Breast epithelium (tissue), 4 donors: ENCODE data around the gene IQSEC3. TPM values are rescaled to one million over a fixed set of nuclear protein-coding genes. Genes with fewer than 3 reads are reported as not detected.

Experiments
- DNase-seq, 2 donors: peaks; one replicate each; pipeline ENCODE4 v3.0.0-alpha.2; 2019; ENCODE audit warnings: low spot score in 2 of 2
- H3K27ac ChIP-seq, 2 donors: fragments of 200-600 bp; sonication (generic) in 1 of 2; one replicate each; pipeline ENCODE4 v1.5.1; 2016 to 2019; ENCODE audit warnings: mild to moderate bottlenecking in 1 of 2
- H3K27me3 ChIP-seq, 2 donors: fragments of 200-600 bp; sonication (generic) in 1 of 2; one replicate each; pipeline versions ENCODE4 v1.5.1 to v1.6.0; 2017 to 2019; ENCODE audit warnings: control low read depth in 1 of 2, mild to moderate bottlenecking in 1 of 2
- H3K36me3 ChIP-seq: fragments of 200-600 bp; one replicate; pipeline ENCODE4 v1.5.1; 2019
- H3K4me1 ChIP-seq, 2 donors: fragments of 200-600 bp; sonication (generic); one replicate each; pipeline ENCODE4 v1.5.1; 2016 to 2019; ENCODE audit warnings: control low read depth in 1 of 2
- H3K4me3 ChIP-seq, 3 donors: fragments of 200-600 bp; sonication (generic); 1 replicate in 2 of 3; 2 replicates in 1 of 3; pipeline ENCODE4 v1.5.1; 2016 to 2019; ENCODE audit warnings: mild to moderate bottlenecking in 3 of 3, moderate library complexity in 2 of 3
- H3K9me3 ChIP-seq, 2 donors: fragments of 200-600 bp; sonication (generic) in 1 of 2; one replicate each; pipeline ENCODE4 v1.5.1; 2016 to 2019; ENCODE audit warnings: control low read depth in 1 of 2
- POLR2A ChIP-seq: fragments of 450-650 bp; IDR thresholded peaks from one replicate; pipeline ENCODE4 v1.6.1; 2016; ENCODE audit warnings: antibody characterized with exemption, mild to moderate bottlenecking, moderate library complexity
- POLR2AphosphoS5 ChIP-seq, 3 donors: sonication (generic); formaldehyde crosslinking; IDR thresholded peaks; one replicate each; pipeline ENCODE4 v1.6.1; 2017; ENCODE audit warnings: antibody characterized with exemption in 3 of 3
- intact Hi-C: fragments of 100-400 bp; cut with DNase I; formaldehyde crosslinking; loops from one replicate; pipeline ENCODE4 v1.15.1; 2023; ENCODE audit warnings: low total_unique reads
- total RNA-seq, 3 donors: library from RNA; depleted of rRNA; stranded (reverse); fragments of >200 nt; gene quantifications; one replicate each; pipeline ENCODE4 v1.1.0, GENCODE V29; 2016
- TF ChIP-seq, protein P1 (sequence below), 3 donors: fragments of 450-650 bp; IDR thresholded peaks; one replicate each; pipeline ENCODE4 v1.5.1; 2016 to 2017; ENCODE audit warnings: antibody characterized with exemption in 3 of 3, mild to moderate bottlenecking in 3 of 3, moderate library complexity in 3 of 3

The IQSEC3 gene
- total RNA-seq, 3 donors from 2014 or later = 0.64 to 0.98 (median 0.73) TPM

DNA sequence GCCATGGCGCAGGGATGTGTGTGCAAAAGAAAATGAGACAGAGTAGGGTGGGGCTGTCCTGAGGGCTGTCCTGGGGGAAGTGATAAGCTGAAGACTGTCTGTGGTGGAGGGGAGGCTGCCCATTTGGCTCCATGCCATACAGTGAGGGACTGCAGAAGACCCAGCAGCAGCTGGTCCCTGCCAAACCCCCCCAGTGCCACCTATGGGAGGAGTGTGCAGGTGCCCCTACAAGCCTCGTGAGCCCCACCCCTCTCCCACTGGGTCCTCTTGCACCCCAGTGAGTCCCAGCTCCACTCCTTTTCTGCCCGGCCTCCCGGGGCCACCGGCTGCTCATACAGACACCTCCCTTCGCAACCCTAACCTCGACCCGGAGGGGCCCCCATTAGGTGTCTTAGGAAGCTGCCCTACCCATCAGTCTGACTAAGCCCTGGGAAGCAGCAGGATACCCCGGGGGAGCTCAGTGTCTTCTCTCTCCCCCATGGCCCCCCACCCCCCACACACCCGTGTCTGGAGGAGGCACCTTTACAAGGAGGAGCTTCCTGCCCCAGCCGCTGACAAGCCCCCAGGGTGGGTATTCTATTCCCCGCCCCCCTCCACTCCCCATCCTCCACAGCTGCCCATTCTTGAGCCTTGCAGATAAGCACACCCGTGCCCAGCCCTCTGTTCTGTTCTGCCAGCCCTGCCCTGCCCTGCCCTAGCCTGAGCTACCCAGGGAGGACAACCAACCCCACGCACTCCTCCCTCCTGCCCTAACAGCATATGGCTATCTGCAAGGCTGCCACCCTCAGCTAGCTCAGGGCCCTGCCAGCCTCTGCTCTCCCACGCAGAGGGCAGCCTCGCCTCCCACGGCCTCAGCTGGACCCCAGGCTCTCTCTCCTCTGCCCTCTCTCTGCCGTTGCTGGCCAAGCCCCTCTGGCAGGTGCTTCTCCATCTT, 105.4 kb downstream of the IQSEC3 start:
- Histone ChIP-seq H3K4me1 (no peaks in the 10 kb centered on the region), H3K27me3 (peaks cover 0 to 22% of the 10 kb centered on the region in 2 donors), H3K27ac (no peak overlapping the region), H3K4me3 (no peak overlapping the region), H3K36me3 (no peaks in the 10 kb centered on the region), H3K9me3 (no peaks in the 10 kb centered on the region)
- intact Hi-C loops = no loop called here
- no peak for DNase-seq
- TF ChIP-seq, protein P1, sequence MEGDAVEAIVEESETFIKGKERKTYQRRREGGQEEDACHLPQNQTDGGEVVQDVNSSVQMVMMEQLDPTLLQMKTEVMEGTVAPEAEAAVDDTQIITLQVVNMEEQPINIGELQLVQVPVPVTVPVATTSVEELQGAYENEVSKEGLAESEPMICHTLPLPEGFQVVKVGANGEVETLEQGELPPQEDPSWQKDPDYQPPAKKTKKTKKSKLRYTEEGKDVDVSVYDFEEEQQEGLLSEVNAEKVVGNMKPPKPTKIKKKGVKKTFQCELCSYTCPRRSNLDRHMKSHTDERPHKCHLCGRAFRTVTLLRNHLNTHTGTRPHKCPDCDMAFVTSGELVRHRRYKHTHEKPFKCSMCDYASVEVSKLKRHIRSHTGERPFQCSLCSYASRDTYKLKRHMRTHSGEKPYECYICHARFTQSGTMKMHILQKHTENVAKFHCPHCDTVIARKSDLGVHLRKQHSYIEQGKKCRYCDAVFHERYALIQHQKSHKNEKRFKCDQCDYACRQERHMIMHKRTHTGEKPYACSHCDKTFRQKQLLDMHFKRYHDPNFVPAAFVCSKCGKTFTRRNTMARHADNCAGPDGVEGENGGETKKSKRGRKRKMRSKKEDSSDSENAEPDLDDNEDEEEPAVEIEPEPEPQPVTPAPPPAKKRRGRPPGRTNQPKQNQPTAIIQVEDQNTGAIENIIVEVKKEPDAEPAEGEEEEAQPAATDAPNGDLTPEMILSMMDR (IDR thresholded peaks at IDR 0.05) = no peak
- no peak for TF ChIP-seq POLR2A
- TF ChIP-seq POLR2AphosphoS5 (IDR thresholded peaks at IDR 0.05) = no peak

DNA sequence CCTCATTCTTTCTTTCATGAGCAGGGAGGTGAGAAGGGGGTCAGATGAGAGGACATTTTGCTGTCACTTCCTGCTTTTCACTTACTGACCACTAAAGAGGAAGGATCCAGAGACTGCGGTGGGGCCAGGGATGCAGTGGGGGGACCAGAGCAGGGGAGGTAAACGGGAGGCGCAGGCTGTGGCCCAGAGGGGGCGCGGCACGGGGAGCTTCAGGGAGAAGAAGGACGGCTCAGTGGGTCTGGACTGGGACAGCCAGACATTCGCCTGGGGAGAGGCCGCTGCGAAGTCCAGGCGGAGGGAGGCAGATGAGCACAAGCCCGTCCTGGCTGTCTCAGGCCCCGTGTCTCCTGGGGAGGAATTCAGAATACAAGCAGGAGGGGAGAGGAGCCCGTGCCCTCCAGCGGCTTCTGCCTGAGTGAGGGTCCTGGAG, 106.2 kb downstream of the IQSEC3 start:
- Histone ChIP-seq H3K4me3 (no peak overlapping the region), H3K27ac (no peak overlapping the region), H3K9me3 (no peaks in the 10 kb centered on the region), H3K27me3 (peaks cover 0 to 22% of the 10 kb centered on the region in 2 donors), H3K4me1 (no peaks in the 10 kb centered on the region), H3K36me3 (no peaks in the 10 kb centered on the region)
- no peak for DNase-seq
- TF ChIP-seq POLR2A (no peak), POLR2AphosphoS5 (IDR thresholded peaks at IDR 0.05) (no peak)
- TF ChIP-seq, protein P1 (IDR thresholded peaks at IDR 0.05) = no peak
- intact Hi-C loops = no loop called here

DNA sequence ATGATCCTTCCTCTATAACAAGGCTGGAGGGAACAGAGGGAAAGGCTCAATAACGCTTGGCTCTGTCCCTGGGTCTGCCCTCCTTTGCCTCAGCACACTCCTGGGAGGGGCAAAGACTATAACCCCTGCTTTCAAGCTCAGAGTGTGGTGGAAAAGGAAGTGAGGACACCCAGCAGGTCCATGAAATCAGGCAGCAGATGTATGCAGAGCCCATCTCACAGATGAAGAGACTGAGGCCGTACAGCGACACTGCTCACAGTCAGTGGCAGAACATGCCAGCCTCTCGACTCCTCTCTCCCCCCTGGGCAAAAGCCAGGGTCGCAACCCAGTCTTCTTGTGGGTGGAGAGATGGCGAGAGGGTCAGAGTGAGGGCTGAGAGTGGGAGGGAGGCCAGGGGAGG, 107.6 kb downstream of the IQSEC3 start:
- intact Hi-C loops = no loop called here
- peaks cover 0 to 22% of the 10 kb centered on the region in 2 donors for H3K27me3 ChIP-seq

DNA sequence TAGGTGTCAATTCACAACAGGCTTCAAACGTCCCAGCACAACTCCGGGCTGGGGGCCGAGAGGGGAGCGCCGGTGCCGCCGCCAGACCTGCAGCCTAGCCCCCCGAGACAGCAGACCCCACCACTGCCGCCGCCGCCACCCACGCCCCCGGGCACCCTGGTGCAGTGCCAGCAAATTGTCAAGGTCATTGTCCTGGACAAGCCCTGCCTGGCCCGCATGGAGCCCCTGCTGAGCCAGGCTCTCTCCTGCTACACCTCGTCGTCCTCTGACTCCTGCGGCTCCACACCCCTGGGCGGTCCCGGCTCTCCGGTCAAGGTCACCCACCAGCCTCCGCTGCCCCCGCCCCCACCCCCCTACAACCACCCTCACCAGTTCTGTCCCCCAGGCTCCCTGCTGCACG, 108.0 kb downstream of the IQSEC3 start:
- H3K27me3 ChIP-seq = peaks cover 0 to 22% of the 10 kb centered on the region in 2 donors
- TF ChIP-seq, protein P1 (IDR thresholded peaks at IDR 0.05) = no peak
- TF ChIP-seq POLR2AphosphoS5 (IDR thresholded peaks at IDR 0.05) = no peak
- TF ChIP-seq POLR2A = no peak
- DNase-seq = no peak
- no peak overlapping the region for H3K27ac ChIP-seq
- no peaks in the 10 kb centered on the region for H3K4me1 ChIP-seq
- intact Hi-C loops = no loop called here
- H3K36me3 ChIP-seq = no peaks in the 10 kb centered on the region
- no peak overlapping the region for H3K4me3 ChIP-seq
- no peaks in the 10 kb centered on the region for H3K9me3 ChIP-seq

More for the DNA sequence above, 107.6 kb downstream of the IQSEC3 start:
- TF ChIP-seq POLR2AphosphoS5 (IDR thresholded peaks at IDR 0.05) = no peak
- TF ChIP-seq, protein P1 (IDR thresholded peaks at IDR 0.05) = no peak
- no peak for TF ChIP-seq POLR2A
- Histone ChIP-seq H3K36me3 (no peaks in the 10 kb centered on the region), H3K9me3 (no peaks in the 10 kb centered on the region), H3K27ac (no peak overlapping the region), H3K4me1 (no peaks in the 10 kb centered on the region), H3K4me3 (no peak overlapping the region)
- no peak for DNase-seq

DNA sequence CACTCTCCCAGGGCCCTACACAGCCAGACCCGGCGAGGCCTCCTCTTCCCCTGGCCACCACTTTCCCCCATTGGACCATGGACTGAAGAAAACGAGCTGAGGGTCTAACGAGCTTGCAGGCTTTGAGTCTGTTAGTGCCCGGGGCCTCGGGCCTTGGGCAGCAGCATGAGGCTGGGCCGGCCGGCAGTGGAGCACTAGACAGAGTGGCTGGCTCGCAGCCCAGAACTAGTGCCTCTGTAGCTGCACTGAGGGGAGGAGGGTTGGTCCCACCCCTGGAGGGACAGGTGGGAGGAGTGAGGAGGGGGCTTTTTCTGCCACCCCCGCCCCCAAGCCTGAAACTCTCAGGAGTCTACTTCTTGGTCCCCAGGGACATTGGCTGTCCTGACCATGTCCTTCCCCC, 108.7 kb downstream of the IQSEC3 start:
- intact Hi-C loops = no loop called here
- no peak overlapping the region for H3K27ac ChIP-seq
- no peaks in the 10 kb centered on the region for H3K4me1 ChIP-seq
- H3K27me3 ChIP-seq = peaks cover 0 to 27% of the 10 kb centered on the region in 2 donors
- no peaks in the 10 kb centered on the region for H3K9me3 ChIP-seq
- H3K36me3 ChIP-seq = no peaks in the 10 kb centered on the region
- TF ChIP-seq, protein P1 (IDR thresholded peaks at IDR 0.05) = no peak
- TF ChIP-seq POLR2A (no peak), POLR2AphosphoS5 (IDR thresholded peaks at IDR 0.05) (no peak)
- no peak overlapping the region for H3K4me3 ChIP-seq
- no peak for DNase-seq
